GM21576 (cell line): ENCODE data around the gene HLA-DQB1.
A peak's percentile ranks its signal among the peaks of the same experiment; 100 is the strongest.
"Not testable (repeated sequence)": the region's sequence is repeated elsewhere in the genome, so short reads cannot be mapped to it uniquely, and the experiment has no call there.

Source experiments
- ATAC-seq: cut with Tn5 transposase; IDR thresholded peaks from one replicate; pipeline ENCODE4 v1.9.1; 2021; ENCODE audit warnings: mild to moderate bottlenecking, moderate library complexity; ENCODE audit not compliant: unreplicated experiment

Gene HLA-DQB1

DNA sequence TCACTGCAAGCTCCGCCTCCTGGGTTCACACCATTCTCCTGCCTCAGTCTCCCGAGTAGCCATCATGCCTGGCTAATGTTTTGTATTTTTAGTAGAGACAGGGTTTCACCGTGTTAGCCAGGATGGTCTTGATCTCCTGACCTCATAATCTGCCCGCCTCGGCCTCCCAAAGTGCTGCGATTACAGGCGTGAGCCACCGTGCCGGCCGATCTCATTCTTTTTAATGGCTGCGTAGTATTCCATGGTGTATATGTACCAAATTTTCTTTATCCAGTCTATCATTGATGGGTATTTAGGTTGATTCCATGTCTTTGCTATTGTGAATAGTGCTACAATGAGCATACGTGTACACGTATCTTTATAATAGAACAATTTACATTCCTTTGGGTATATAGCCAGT, 36.7 kb downstream of the HLA-DQB1 start:
- ATAC-seq: not testable (repeated sequence)

DNA sequence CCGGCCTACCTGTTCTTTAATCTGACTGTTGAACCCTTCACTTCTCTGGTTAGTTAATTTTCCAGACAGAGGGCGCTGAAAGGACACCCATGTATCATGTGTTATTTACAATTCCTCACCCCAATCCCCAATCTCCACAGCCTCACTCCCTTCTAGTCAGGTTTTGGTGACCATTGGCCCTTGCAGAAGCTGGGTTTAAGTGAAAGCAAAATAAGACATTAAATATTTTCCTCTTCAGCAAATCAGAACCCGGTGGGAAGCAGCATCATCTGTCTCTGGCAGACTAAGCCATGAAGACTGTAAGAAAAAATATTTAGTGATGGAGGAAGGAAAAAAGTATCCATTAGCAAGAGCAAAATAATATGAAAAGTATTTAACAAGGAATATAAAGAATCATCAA, 38.6 kb downstream of the HLA-DQB1 start:
- no peak for ATAC-seq

DNA sequence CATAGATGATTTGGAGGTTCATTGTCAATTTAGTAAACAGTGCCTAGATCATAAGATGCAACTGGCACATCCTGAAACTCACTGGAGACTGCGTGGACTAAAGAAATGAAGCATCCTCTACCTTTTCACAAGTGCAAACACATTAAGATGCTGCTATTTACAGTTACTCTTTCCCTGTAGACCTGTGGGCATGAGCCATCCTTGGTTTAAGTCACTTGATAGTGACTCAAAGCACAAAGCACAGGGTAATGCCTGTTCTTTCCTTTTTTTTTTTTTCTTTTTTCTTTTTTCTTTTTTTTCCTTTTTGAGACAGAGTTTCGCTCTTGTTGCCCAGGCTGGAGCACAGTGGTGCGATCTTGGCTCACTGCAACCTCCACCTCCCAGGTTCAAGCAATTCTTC, 39.2 kb downstream of the HLA-DQB1 start:
- ATAC-seq: no peak

DNA sequence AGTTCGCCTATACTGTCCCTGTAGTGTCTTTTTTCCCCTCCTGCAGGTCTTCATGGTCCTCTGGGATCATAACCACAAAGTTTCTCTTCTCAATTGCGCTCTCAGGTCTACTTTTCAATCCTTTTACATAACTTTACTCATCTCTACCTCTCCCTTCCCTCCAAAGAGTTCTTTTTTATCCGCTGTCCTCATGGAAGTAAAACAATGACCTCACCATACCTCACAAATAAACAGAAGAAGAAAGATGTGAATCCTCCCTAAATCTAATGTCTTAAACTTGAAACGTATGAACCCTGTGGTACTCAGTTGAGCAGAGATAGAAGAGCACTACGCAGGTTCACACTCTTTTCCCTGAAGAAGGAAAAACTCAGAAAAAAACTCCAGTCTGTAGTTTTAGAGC, 41.3 kb downstream of the HLA-DQB1 start:
- no peak for ATAC-seq

DNA sequence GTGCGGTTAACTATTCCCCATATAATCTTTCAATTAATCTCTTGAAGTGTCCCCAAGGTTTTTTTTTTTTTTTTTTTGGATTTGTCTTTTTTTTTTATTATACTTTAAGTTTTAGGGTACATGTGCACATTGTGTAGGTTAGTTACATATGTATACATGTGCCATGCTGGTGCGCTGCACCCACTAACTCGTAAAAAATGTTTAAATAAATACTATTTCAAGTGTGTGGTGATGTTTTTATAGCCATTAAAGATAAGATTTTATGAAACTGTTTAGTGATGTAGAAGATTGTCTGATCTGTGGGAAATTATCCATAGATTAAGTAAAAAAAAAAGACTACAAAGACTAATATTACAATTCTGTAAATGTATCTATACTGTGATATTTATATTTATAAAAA, 41.9 kb downstream of the HLA-DQB1 start:
- no peak for ATAC-seq

DNA sequence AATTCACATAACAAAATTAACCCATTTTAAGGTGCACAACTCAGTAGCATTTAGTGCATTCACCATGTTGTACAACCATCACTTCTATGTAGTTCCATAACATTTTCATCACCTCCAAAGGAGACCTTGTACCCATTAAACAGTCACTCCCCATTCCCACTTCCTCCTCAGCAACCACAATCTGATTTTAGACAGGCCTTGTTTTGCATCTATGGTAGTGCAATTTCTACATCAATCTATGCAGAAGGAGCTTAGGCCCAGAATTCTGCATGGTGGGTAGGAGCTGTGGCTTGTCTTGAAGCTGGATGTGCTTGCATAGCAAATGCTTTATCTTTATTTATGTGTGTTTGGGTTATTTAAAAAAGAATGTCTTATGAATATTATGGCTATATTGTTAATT, 42.8 kb downstream of the HLA-DQB1 start:
- ATAC-seq: no peak

DNA sequence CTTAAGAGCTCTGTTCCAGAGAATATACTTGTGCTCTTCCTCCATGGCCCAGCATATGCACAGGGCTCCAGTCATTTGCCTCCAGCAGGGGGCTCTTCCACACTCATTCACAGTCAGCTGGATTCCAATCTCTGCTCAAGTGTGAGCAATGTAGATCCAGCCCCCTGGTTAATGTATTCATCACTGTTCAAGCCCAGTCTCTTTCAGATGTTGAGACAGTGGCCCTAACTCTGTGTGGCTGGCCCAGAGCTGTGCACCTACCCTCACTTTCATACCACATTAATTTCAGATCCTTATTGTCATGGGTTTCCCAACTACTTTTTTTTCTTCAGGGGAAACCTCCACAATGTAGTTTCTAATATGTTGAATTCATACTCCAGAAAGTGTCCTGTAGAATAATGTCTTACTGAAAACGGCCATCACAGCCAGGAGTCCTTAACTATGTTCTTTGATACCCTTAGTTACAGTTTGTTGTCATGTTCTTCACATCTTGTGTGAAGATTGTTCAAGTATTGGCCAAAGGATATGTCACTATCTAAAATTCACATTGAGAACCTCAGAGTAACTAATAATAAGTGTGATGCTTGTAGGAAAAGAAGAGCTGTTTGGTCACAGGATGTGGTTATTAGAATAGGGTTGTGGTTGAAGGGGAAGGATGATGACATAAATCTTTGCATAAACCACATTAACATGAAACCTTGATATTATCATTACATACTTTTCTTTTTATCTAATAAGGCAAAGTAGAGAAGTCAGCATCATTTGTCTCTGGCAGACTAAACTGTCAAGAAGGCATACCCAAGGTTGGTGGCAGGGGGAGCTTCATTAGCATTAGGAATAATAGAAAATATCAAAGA, 43.7 kb downstream of the HLA-DQB1 start:
- ATAC-seq: peak; percentile 55

DNA sequence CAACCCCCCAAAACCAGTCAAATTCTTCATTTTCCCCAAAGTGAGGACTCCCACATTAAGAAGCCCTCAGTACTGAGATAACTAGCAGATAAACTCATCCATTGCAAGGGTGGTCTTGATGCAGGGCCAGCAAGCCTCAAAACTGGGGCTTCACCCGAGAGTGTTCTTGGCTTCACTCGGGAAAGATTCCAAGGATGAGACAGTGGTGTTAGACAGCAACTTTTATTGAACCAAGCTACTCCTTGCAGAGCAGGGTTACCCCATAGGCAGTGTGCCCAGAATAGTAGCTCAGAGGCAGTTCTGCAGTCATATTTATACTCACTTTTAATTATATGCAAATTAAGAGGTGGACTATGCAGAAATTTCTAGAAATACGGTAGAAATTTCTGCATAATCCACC, 45.1 kb downstream of the HLA-DQB1 start:
- no peak for ATAC-seq

DNA sequence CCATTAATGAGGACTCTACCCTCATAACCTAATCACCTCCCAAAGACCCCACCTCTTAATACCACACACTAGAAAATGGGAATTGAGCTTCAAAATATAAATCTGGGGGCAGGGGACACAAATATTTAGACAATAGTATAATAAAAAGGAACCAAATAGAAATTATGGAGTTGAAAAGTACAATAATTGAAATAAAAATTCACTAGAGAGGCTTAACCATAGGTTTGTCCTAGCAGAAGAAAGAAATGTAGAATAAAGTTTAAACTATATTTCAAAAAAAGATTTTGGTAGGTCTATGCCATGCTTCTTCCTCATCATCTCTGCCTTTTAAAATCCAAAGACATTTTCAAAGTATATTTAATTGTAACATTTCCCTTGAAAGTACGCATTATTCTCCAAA, 48.7 kb downstream of the HLA-DQB1 start:
- ATAC-seq: no peak

DNA sequence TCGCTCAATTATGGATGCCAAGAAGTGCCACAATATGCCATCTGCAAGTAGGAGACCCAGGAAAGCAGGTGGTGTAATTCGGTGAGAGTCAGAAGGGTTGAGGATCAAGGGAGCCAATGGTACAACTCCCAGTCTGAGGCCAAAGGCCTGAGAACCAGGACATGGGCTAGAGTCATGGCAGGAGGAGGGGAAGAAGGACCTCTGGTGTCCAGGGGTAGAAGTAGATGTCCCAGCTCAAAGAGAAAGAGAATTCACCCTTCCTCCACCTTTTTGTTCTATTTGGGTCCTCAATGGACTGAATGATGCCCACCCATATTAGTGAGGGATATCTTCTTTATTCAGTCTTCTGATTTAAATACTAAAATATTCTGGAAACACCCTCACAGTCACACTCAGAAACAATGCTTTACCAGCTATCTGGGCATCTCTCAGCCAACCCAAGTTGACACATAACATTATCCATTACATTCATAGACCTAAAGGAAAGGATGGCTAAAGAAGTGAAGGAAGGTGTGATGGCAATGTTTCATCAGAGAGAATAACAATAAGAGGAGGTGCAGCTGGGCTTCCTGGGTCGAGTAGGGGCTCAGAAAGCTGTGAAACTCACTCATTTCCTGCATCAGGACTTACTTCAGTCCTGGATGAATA, 50.4 kb downstream of the HLA-DQB1 start:
- ATAC-seq: no peak

DNA sequence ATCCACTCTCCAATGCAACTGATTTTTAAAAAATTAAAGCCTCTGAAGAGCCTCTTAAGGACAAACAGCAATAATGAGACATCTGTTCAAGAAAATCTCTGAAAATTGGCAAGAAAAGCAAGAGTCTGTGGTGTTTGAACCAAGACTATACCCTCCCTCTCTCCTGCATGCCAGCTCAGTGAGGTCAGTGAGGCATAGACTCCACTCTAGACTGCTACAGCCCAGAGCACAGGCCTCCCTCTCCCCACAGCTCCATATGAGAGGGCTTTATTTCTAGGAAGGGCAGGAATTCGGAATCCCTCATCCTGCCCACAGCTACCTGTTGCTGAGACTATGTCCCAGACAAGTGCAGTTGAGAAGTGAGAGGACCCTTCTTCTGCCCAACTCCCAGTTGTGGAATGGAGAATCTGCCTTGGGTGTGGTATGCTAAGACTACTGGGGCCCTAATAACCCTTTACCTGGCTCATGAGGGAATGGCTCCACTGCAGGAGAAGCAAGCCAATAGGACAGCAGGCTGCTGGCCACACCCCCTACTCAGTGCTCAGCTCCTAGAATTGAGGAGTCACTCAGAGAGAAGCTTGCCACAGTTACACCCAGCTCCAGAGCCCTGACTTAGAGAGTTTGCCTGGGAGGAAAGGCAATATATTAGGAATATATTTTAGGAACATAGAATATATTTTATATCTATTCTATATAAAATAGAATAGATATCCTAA, 51.9 kb downstream of the HLA-DQB1 start:
- ATAC-seq: no peak

DNA sequence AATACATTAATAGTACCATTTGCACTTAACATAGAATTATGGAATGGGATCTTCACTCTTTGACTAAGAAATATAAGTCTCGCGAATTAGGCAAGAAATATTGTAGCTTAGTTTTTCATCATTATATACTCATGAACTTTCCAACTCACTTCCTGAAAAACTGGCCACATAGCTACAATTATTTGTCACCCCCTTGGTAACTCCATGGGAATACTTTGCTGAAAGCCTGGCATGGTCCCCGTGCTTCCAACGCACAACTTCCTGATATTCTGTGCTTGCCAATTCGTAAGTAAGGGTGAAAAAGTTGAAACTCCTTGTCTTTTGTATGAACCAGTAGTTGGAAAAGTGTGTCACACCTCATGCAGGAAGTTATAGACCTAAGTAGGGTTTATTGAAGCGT, 53.0 kb downstream of the HLA-DQB1 start:
- ATAC-seq: no peak

DNA sequence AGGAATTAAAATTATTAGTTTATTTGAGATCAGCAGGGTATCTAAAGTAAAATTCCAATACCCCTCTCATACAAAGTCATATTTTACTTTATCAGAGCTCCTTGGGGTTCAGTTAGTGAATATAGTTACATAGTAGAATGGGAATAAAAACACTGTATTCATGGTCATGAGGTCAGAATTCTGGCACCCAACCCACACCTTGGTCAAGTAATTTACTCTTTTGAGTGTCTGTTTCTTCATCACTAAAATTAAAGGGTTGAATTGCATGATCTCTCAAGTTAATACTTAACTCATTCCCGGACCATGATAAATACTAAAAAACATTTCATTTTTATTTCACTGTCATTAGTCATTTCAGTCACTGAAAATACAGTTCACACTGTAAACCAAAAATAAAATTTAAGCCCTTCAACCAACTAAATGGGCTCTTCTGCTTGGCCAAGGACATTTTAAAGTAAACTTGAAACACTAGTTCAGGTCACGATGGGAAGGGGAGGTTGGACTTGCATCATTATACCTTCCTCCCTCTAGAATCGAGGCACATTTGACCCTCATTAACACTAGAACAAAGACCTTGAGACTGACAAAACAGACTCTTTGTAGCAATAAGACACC, 55.7 kb downstream of the HLA-DQB1 start:
- no peak for ATAC-seq

DNA sequence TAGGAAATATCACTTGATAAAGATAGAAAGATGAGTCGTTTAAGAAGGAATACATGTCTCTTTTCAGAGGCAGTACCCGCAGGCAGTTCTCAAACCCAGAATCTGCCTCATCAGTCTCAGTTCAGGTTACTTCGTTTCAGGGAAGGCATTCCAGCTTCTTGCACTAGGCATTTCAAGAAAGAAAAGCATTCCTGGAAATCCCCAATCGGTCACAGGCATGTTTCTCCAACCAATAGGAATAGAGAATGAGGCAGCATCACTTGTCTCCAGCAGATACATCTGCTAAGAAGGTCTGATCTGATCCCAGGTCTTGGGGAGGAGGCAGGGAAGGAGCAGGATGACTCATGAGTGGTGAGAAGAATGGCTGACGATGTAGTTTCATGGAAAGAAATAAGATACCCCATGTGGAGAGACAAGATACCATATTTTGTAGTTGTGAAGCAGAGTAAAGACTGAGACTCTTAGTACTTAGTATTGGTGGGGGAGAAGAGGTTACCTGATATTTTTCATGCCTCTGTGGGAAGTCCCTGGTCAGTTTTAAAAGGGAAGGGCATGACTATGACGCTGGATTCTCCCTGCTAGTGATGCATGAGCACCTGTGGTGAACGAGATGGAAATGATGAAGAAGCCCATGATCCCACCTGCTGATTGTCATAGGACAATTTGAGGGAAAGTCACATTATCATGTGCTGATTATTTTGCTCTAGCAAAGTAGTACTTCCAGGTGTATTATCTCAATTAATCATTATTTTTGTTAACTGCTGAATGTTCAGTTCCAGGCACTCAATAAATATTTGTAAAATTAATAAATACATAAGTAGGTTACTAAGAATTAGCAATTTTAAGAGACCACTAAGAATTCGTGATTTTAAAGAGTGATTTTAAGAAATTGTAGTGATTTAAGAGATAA, 56.5 kb downstream of the HLA-DQB1 start:
- ATAC-seq: peak; percentile 87
